HG03175 (cell line): ENCODE data around the gene ZNF341.

Experiments used
- ATAC-seq: cut with Tn5 transposase; IDR thresholded peaks from one replicate; pipeline ENCODE4 v1.9.1; 2021; ENCODE audit warnings: mild to moderate bottlenecking, moderate library complexity; ENCODE audit not compliant: unreplicated experiment

The ZNF341 gene

DNA sequence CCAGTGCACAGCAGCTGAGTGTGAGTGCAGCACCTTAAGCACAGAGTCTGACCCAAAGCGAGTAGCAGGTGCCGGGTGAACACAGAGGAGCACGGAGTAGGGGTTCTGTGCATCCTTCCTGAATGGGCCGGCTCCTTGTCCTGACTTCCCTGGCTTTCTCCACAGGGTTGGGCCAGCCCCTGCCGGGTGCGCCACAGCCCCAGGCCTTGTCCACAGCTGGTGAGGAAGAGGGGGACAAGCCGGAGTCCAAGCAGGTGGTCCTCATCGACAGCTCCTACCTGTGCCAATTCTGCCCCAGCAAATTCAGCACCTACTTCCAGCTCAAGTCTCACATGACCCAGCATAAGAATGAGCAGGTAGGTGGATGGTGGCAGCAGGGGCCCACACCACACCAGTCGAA, 34.9 kb downstream of the ZNF341 start:
- ATAC-seq, result no peak

GRCh38 chr20:33767777-33768138, 36.0 kb downstream of the ZNF341 start:
- no peak for ATAC-seq

DNA sequence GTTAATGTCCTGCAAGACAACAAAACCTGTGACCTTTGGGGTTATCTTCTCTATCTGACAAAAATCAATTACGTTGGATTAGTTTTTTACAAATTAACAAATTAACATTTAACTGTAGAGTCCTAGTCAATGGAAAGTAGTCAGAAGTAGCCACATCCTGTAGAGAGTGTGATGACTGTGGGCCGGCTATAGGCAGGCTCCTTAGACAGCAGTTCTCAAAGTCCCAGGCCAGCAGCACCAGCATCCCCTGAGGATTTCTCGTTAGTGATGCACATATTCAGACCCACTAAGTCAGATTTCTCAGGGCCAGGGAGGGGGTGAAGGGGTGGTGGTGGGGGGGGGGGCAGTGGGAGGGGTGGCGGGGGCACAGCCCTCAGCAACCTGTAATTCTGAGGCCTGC, 37.2 kb downstream of the ZNF341 start:
- no peak for ATAC-seq

DNA sequence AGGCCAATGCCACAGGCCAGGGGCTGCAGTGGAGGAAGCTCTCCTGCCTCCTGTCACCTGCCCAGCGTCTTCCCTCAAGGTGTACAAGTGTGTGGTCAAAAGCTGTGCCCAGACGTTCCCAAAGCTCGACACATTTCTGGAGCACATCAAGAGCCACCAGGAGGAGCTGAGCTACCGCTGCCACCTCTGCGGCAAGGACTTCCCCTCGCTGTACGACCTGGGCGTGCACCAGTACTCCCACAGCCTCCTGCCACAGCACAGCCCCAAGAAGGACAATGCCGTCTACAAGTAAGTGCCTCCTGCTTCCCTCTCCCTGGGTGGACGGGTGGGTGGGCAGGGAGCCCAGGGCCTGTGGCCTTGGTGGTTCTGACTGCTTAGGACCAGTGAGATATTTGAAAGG, 38.2 kb downstream of the ZNF341 start:
- no peak for ATAC-seq

- ATAC-seq, result no peak
Observed at GRCh38 chr20:33771938-33772337, 40.1 kb downstream of the ZNF341 start.

DNA sequence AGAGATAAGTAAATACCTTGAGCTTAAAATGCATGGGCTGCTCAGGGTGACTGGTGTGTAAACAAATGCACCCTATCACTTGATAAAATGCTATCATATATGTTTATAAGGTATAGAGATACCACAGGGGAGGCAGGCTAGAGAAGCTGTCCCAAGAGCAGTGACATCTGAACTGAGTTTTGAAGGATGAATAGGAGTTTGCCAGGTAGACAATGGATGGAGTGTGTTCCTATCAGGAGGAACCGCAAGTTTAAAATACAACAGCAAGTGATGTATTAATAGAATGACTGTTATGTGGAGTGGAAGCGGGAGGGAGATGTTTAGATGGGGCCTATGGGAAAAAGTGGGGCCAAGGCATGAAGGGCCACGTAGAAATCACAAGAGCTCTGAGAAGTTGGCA, 40.6 kb downstream of the ZNF341 start:
- no peak for ATAC-seq

DNA sequence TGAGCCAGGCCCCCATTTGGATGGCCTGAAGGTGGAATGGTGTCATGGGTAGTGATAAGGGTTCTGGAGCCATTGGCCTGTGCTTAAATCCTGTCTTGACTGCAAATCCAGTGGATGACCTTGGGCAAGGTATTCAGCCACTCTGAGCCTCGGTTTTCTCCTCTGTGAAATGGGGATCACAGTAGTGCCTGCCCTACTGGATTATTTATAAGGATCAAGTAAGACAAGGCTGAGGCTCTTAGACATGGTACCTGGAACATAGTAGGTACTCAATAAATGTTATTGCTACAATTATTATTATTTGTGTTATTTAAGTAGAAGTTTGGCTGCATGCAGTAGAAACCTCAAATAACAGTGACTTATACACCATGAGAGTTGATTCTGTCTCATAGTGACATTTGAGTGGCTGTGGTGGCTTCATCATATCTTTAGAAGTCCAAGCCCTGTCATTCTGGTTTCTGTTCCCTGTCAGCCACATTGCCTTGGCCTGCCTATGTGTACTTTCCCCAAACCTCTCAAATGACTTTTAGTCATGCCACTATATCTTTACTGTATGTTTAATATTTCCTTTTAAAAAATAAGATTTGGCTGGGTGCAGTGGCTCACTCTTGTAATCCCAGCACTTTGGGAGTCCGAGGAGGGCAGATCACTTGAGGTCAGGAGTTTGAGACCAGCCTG, 41.8 kb downstream of the ZNF341 start:
- peak; percentile 57 for ATAC-seq

DNA sequence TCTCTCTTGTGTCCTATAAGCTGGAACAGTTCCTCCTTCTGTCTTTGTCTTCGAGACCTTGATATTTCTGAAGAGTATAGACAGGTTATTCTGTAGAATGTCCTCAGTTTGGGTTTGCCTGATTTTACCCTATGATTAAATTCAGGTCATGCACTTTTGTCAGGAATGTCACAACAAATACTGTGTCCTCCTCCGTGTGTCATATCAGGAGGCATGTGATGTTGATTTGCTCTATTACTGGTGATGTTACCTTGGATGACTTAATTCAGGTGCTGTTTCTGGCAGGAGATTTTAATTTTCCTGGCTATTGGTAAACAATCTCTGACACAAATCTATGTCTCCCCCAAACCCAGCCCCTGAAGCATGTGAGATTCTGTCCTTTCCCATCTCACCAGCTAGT, 46.0 kb downstream of the ZNF341 start:
- ATAC-seq, result no peak

DNA sequence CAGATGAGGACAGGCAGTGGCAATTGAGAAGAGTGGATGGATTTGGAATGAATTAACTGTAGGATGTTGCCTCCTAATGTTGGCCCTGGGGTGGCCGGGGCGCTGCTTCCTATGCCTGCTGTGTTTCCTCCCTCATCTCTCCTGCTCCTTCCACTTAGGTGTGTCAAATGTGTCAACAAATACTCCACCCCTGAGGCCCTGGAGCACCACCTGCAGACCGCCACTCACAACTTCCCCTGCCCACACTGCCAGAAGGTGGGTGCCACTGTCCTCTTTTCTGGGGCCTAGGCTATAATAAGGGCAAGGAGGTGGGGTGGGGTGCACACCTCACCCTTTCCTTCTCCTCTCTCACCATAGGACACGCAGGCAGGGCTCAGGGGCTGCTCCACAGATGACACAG, 49.3 kb downstream of the ZNF341 start:
- no peak for ATAC-seq

DNA sequence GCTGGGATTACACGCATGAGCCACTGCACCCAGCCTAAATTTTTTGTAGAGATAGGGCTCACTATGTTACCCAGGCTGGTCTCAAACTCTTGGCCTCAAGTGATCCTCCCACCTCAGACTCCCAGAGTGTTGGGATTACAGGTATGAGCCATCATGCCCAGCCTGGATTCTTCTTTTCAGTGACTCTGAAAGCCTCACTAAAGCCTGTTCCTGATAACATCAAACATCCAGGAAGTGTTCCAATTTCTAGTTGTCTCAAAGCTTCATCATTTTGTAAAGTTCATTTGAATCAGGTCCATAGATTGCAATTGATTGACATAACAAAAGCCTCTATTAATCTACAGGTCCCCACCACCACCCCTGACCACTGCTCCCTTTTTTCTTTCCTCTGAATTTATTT, 50.1 kb downstream of the ZNF341 start:
- ATAC-seq, result no peak

- ATAC-seq, result no peak
Observed at GRCh38 chr20:33783256-33783655, 51.5 kb downstream of the ZNF341 start.

DNA sequence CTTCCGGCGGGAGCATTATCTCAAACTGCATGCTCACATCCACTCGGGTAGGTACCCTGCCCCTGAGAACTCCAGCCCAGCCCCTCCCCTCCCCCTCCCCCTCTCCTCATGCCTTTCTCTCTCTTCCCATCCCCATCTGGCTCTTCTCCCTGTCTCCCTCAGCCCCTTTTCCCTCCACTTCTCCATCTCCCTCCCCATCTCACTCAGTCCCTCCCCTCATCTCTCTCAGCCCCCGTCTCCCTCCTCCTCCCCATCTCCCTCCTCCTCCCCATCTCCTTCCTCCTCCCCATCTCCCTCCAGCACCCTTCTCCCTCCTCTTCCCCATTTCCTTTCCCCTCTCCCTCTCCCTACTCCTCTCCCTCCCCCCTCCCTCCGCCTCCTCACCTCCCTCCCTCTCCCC, 52.0 kb downstream of the ZNF341 start:
- no peak for ATAC-seq

- no peak for ATAC-seq
Observed at GRCh38 chr20:33784225-33784624, 52.4 kb downstream of the ZNF341 start.

DNA sequence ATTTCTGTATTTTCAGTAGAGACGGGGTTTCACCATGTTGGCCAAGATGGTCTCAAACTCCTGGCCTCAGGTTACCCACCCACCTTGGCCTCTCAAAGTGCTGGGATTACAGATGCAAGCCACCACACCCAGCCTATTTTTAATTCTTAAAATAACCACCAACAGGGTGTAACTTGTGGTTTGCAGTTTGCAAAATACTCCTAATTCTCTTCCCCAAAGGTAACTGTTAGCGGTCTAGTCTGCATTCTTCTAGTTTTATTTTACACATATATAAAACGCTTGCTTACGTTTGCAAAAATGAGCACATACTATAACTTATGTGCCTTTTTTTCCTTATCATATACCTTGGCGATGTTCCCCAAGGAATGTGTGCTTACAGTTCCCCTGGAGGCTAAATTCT, 53.7 kb downstream of the ZNF341 start:
- ATAC-seq, result no peak

DNA sequence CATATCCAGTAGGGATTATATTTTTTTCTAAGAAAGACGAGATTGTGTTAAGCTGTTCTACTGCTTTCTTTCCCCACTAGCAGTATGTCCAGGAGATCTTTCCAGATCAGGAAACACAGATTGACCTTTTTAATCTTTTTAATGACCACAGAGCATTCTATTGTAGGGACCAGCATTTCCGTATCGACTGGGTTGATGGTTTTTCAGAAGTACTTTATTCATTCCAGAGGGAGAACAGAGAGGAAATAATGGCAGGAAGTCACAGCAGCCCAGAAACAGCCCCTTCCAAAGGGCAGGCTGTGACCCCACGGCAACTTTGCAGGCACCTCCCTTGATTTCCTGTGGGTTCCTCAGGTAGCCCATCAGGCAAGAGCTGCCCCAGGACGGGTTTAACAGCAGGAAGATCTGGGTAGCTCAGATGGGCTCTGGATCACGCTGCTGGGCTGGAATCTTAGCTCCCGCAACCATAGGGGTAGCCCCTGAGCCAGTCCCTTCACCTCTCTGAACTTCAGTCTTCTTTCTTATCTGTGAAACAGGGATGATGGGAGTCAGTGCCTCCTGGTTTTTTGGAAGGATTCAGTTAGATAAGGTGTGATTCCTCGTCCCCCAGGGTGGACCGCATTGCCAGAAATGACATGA, 55.6 kb downstream of the ZNF341 start:
- ATAC-seq, result no peak

GRCh38 chr20:33788351-33789049, 56.7 kb downstream of the ZNF341 start:
- ATAC-seq, result no peak

GRCh38 chr20:33789109-33789857, 57.5 kb downstream of the ZNF341 start:
- no peak for ATAC-seq

GRCh38 chr20:33789858-33790182, 58.0 kb downstream of the ZNF341 start:
- ATAC-seq, result no peak

DNA sequence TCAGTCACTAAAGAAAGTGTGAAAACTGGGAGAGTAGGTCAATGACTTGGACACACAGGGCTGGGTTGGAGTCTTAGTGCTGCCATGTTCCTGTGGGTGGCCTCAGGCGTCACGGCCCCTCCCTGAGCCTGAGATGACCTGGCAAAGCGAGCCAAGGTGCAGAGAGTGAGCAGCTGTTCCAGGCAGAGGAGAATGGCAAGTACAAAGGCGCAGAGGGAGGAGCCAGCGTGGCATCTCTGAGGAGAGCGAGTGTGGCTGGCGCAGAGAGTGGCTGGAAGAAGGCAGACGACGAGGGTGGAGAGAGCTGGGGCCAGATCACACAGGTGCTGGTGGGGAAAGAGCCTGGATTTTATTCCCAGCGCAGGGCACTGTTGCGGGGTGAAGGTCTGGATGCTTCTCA, 58.8 kb downstream of the ZNF341 start:
- no peak for ATAC-seq

- no peak for ATAC-seq
Observed at GRCh38 chr20:33791021-33791420, 59.2 kb downstream of the ZNF341 start.

DNA sequence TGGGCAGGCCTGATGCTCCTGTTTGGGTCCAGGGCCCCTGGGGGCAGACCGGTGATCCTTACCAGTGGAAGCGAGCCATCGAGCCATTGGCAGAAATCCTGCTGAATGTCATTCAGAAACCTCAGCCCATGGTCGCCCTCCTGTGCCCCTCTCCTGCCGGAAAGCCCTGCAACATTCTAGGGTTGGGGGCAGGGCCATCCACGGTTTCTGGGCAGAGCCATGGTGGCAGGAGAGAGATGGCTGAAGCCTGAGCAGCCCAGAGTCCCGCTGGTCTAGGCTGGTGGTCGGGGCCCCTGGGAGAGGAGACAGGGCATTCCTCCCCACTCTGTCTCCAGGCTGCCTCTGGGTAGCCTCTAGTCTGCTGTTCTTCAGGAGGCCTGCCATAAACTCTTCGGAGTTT, 59.7 kb downstream of the ZNF341 start:
- ATAC-seq, result no peak
